K562 (cell line): Measurements from ENCODE around the gene HARS1.

Experiments used
- CTCF ChIP-seq, 3 experiments: IDR thresholded peaks in 2 of 3; conservative IDR thresholded peaks in 1 of 3; 2 replicates each; pipeline ENCODE4 v1.5.1; 2011 to 2012; ENCODE audit warnings: low read length in 3 of 3, mild to moderate bottlenecking in 3 of 3, control low read depth in 2 of 3, improper control_type of control experiment in 1 of 3, inconsistent platforms in 1 of 3, low read depth in 1 of 3, mixed read lengths in 1 of 3, moderate library complexity in 1 of 3; ENCODE audit not compliant: insufficient read depth in 2 of 3
- SMC3 ChIP-seq: conservative IDR thresholded peaks from 2 replicates; pipeline ENCODE4 v1.6.1; 2011; ENCODE audit warnings: low read depth, low read length, improper control_type of control experiment; ENCODE audit not compliant: insufficient read depth
- ZNF263 ChIP-seq: sonication (generic); formaldehyde crosslinking; IDR thresholded peaks from 2 replicates; pipeline ENCODE4 v1.8.0; 2022; ENCODE audit warnings: mild to moderate bottlenecking, missing genetic modification reagents, borderline replicate concordance
- ZNF274 ChIP-seq: IDR thresholded peaks from 2 replicates; pipeline ENCODE4 v1.6.1; 2011; ENCODE audit warnings: low read depth, mild to moderate bottlenecking, low read length, moderate library complexity, borderline replicate concordance

GRCh38 chr5:140639148-140639981 is 51.8 kb downstream of the HARS1 start, which contains the start of gene TMCO6:
- TF ChIP-seq ZNF263 (CRISPR knock-in tag) (no peak), ZNF274 (no peak), CTCF (IDR thresholded peaks at IDR 0.05 in 2 of 3, conservative IDR thresholded peaks at IDR 0.05 in 1 of 3; ENCODE audit: insufficient read depth in 2 of 3, low read depth in 1 of 3, low read length in 3 of 3) (peak; percentile 64 to 78 (median 77)), SMC3 (peak; percentile 24; the same call in 1 of the 2 replicates)
